Neural cell (in vitro differentiated cells): ENCODE results near the gene NUDT21. TPM values are rescaled to one million over a fixed set of nuclear protein-coding genes. Genes with fewer than 3 reads are reported as not detected.

Experiments
- H2AFZ ChIP-seq: fragments of 200-600, 300-800 bp; sonication (generic), shearing (Covaris generic); 2 replicates; pipeline ENCODE4 v1.6.0; 2014; ENCODE audit warnings: low read depth, mild to moderate bottlenecking, antibody characterized with exemption, low read length, moderate library complexity
- H3F3A ChIP-seq: fragments of 200-600 bp; shearing (Covaris generic); 2 replicates; pipeline ENCODE4 v1.6.1; 2016; ENCODE audit warnings: mild to moderate bottlenecking, moderate library complexity, mixed read lengths, antibody characterized with exemption, low read length; ENCODE audit not compliant: insufficient read depth, poor library complexity, severe bottlenecking
- H3K27ac ChIP-seq: fragments of 200-600, 300-800 bp; sonication (generic), shearing (Covaris generic); 2 replicates; pipeline ENCODE4 v1.5.1; 2014; ENCODE audit warnings: mild to moderate bottlenecking, low read length, moderate library complexity
- H3K27me3 ChIP-seq: fragments of 300-800, 200-600 bp; sonication (generic), shearing (Covaris generic); 2 replicates; pipeline ENCODE4 v1.6.0; 2014; ENCODE audit warnings: mild to moderate bottlenecking, low read depth, low read length, moderate library complexity; ENCODE audit not compliant: insufficient read depth
- H3K36me3 ChIP-seq: fragments of 300-800, 200-600 bp; sonication (generic), shearing (Covaris generic); 2 replicates; pipeline ENCODE4 v1.5.1; 2014; ENCODE audit warnings: mild to moderate bottlenecking, antibody characterized with exemption, low read length, moderate library complexity; ENCODE audit not compliant: insufficient read depth
- H3K4me2 ChIP-seq: fragments of 300-800, 200-600 bp; sonication (generic), shearing (Covaris generic); 2 replicates; pipeline ENCODE4 v1.6.0; 2014; ENCODE audit warnings: mild to moderate bottlenecking, low read length
- H3K4me3 ChIP-seq: fragments of 300-800, 200-600 bp; sonication (generic), shearing (Covaris generic); 2 replicates; pipeline ENCODE4 v1.5.1; 2014; ENCODE audit warnings: mild to moderate bottlenecking, low read length, moderate library complexity
- H3K79me2 ChIP-seq: fragments of 200-600 bp; shearing (Covaris generic); replicated peaks from 2 replicates; pipeline ENCODE4 v1.6.0; 2014; ENCODE audit warnings: mild to moderate bottlenecking, low read length, moderate library complexity; ENCODE audit not compliant: insufficient read depth
- H3K9ac ChIP-seq: fragments of 300-800, 200-600 bp; sonication (generic), shearing (Covaris generic); 2 replicates; pipeline ENCODE4 v1.6.1; 2016; ENCODE audit warnings: mild to moderate bottlenecking, low read length, mixed read lengths
- H3K9me2 ChIP-seq: fragments of 200-600 bp; shearing (Covaris generic); 2 replicates; pipeline ENCODE4 v1.6.1; 2016; ENCODE audit warnings: mild to moderate bottlenecking, low read length, mixed read lengths; ENCODE audit not compliant: insufficient read depth
- H3K9me3 ChIP-seq: fragments of 200-600, 300-800 bp; sonication (generic), shearing (Covaris generic); 2 replicates; pipeline ENCODE4 v1.6.1; 2016; ENCODE audit warnings: mild to moderate bottlenecking, mixed run types, low read length, moderate library complexity, mixed read lengths
- H4K20me1 ChIP-seq: fragments of 200-600 bp; shearing (Covaris generic); 2 replicates; pipeline ENCODE4 v1.6.1; 2016; ENCODE audit warnings: mild to moderate bottlenecking, mixed run types; ENCODE audit not compliant: insufficient read depth
- EP300 ChIP-seq: fragments of 450-650 bp; conservative IDR thresholded peaks from 2 replicates; pipeline ENCODE4 v1.6.1; 2014; ENCODE audit warnings: antibody characterized with exemption, mild to moderate bottlenecking, moderate library complexity; ENCODE audit not compliant: poor library complexity, severe bottlenecking
- EZH2 ChIP-seq: fragments of 200-600, 300-800 bp; shearing (Covaris generic), sonication (generic); IDR thresholded peaks from 2 replicates; pipeline ENCODE4 v1.6.1; 2014; ENCODE audit warnings: antibody characterized with exemption, low read length, borderline replicate concordance, mild to moderate bottlenecking; ENCODE audit not compliant: insufficient read depth, poor library complexity, severe bottlenecking
- MXI1 ChIP-seq: fragments of 450-650 bp; conservative IDR thresholded peaks from 2 replicates; pipeline ENCODE4 v1.6.1; 2014; ENCODE audit warnings: antibody characterized with exemption, mild to moderate bottlenecking; ENCODE audit not compliant: poor library complexity, severe bottlenecking
- POLR2AphosphoS5 ChIP-seq: IDR thresholded peaks from 2 replicates; pipeline ENCODE4 v1.6.1; 2012
- RAD21 ChIP-seq: fragments of 450-650 bp; conservative IDR thresholded peaks from 2 replicates; pipeline ENCODE4 v1.6.1; 2014; ENCODE audit warnings: antibody characterized with exemption, mild to moderate bottlenecking, moderate library complexity
- SMC3 ChIP-seq: fragments of 450-650 bp; conservative IDR thresholded peaks from 2 replicates; pipeline ENCODE4 v1.6.1; 2014; ENCODE audit warnings: antibody characterized with exemption, mild to moderate bottlenecking, moderate library complexity; ENCODE audit not compliant: poor library complexity
- TAF1 ChIP-seq: IDR thresholded peaks from 2 replicates; pipeline ENCODE4 v1.6.1; 2012; ENCODE audit warnings: low read depth
- polyA plus RNA-seq: library from polyadenylated mRNA; depleted of rRNA; stranded (reverse); fragments of >200 nt; gene quantifications from 2 replicates; pipeline ENCODE4 v1.2.3, GENCODE V29; 2014
- TF ChIP-seq, protein P1 (sequence below): IDR thresholded peaks from 2 replicates; pipeline ENCODE4 v1.6.1; 2012; ENCODE audit warnings: borderline replicate concordance
- TF ChIP-seq, protein P2 (sequence below): fragments of 450-650 bp; IDR thresholded peaks from 2 replicates; pipeline ENCODE4 v1.5.1; 2014; ENCODE audit warnings: antibody characterized with exemption, mild to moderate bottlenecking, moderate library complexity; ENCODE audit not compliant: poor library complexity, severe bottlenecking

Gene NUDT21
- polyA plus RNA-seq, 1 donor from 2014 or later = 192 TPM

- Histone ChIP-seq H3F3A (no peaks in the 10 kb centered on the region), H4K20me1 (no peaks in the 10 kb centered on the region), H3K36me3 (peaks cover 13% of the 10 kb centered on the region), H3K27me3 (no peaks in the 10 kb centered on the region), H3K4me3 (no peak overlapping the region), H3K27ac (no peak overlapping the region), H3K4me2 (no peak overlapping the region), H3K9me3 (no peaks in the 10 kb centered on the region), H3K9ac (no peak overlapping the region), H3K9me2 (no peaks in the 10 kb centered on the region), H2AFZ (no peak overlapping the region), H3K79me2 (no peaks in the 10 kb centered on the region)
- TF ChIP-seq EZH2 (no peak), SMC3 (no peak), TAF1 (no peak), EP300 (no peak), RAD21 (no peak), MXI1 (no peak), POLR2AphosphoS5 (no peak)
- TF ChIP-seq, protein P1, sequence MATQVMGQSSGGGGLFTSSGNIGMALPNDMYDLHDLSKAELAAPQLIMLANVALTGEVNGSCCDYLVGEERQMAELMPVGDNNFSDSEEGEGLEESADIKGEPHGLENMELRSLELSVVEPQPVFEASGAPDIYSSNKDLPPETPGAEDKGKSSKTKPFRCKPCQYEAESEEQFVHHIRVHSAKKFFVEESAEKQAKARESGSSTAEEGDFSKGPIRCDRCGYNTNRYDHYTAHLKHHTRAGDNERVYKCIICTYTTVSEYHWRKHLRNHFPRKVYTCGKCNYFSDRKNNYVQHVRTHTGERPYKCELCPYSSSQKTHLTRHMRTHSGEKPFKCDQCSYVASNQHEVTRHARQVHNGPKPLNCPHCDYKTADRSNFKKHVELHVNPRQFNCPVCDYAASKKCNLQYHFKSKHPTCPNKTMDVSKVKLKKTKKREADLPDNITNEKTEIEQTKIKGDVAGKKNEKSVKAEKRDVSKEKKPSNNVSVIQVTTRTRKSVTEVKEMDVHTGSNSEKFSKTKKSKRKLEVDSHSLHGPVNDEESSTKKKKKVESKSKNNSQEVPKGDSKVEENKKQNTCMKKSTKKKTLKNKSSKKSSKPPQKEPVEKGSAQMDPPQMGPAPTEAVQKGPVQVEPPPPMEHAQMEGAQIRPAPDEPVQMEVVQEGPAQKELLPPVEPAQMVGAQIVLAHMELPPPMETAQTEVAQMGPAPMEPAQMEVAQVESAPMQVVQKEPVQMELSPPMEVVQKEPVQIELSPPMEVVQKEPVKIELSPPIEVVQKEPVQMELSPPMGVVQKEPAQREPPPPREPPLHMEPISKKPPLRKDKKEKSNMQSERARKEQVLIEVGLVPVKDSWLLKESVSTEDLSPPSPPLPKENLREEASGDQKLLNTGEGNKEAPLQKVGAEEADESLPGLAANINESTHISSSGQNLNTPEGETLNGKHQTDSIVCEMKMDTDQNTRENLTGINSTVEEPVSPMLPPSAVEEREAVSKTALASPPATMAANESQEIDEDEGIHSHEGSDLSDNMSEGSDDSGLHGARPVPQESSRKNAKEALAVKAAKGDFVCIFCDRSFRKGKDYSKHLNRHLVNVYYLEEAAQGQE = no peak
- TF ChIP-seq, protein P2, sequence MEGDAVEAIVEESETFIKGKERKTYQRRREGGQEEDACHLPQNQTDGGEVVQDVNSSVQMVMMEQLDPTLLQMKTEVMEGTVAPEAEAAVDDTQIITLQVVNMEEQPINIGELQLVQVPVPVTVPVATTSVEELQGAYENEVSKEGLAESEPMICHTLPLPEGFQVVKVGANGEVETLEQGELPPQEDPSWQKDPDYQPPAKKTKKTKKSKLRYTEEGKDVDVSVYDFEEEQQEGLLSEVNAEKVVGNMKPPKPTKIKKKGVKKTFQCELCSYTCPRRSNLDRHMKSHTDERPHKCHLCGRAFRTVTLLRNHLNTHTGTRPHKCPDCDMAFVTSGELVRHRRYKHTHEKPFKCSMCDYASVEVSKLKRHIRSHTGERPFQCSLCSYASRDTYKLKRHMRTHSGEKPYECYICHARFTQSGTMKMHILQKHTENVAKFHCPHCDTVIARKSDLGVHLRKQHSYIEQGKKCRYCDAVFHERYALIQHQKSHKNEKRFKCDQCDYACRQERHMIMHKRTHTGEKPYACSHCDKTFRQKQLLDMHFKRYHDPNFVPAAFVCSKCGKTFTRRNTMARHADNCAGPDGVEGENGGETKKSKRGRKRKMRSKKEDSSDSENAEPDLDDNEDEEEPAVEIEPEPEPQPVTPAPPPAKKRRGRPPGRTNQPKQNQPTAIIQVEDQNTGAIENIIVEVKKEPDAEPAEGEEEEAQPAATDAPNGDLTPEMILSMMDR = no peak
These were observed 63.7 kb downstream of the NUDT21 start for GRCh38 chr16:56387396-56387795.

DNA sequence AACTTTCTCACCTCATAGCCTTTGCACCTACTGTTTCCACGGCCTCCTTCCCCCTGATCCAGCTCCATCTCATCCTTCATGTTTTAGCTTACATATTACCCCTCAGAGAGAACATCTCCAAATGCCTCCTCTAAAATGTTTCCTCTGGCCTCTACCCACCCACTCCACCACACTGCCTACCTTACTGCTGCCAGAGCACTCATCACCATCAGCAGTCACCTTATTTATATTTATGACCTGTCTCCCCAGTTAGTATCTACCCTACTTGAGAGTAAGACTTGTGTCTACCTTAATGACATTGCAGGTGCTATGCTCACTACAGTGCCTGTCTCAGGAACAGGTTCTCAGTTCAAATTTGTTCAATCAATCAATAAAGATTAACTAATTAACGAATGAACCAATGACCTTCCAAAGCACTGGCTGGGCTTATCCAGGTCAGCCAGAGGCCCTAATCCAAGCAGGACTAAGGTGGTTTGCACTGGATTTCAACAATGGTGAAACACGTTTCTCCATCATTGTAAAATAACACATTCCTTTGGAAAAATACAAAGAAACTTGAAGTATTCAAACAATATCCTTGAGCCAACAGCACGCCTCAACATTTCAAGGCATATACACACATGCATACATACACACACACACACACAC is 66.9 kb downstream of the NUDT21 start:
- H3K36me3 ChIP-seq = peaks cover 30% of the 10 kb centered on the region
- TF ChIP-seq POLR2AphosphoS5 (no peak), EZH2 (no peak), MXI1 (no peak), SMC3 (no peak), EP300 (no peak), RAD21 (no peak), TAF1 (no peak)
- TF ChIP-seq, protein P2 = no peak
- TF ChIP-seq, protein P1 = no peak

More for the DNA sequence above, 66.9 kb downstream of the NUDT21 start:
- Histone ChIP-seq H3K79me2 (no peaks in the 10 kb centered on the region), H3F3A (no peaks in the 10 kb centered on the region), H3K9me3 (peaks cover 6% of the 10 kb centered on the region), H3K9ac (no peak overlapping the region), H3K27ac (no peak overlapping the region), H3K4me2 (no peak overlapping the region), H3K9me2 (no peaks in the 10 kb centered on the region), H3K4me3 (no peak overlapping the region), H4K20me1 (no peaks in the 10 kb centered on the region), H2AFZ (no peak overlapping the region), H3K27me3 (no peaks in the 10 kb centered on the region)
